Measurements from ENCODE around the gene NFYA.
A peak's percentile ranks its signal among the peaks of the same experiment; 100 is the strongest.

GRCh38 chr6:41066867-41067304 is 5.9 kb upstream of the NFYA start:
- TF ChIP-seq POLR2A (IDR thresholded peaks at IDR 0.05) = no peak
- TF ChIP-seq CTCF (IDR thresholded peaks at IDR 0.05) = peak; percentile 67 to 86 (median 78)
